ENCODE results near the gene ERCC8. TPM values are rescaled to one million over a fixed set of nuclear protein-coding genes. Genes with fewer than 3 reads are reported as not detected.

Gene ERCC8
- total and polyA plus RNA-seq, 2 donors, result 6.5 to 32.8 TPM

GRCh38 chr5:60842871-60843385 lies 101.9 kb downstream of the ERCC8 start:
- Histone ChIP-seq H3K27ac (ENCODE audit: low read depth) (no peak overlapping the region), H3K4me1 (ENCODE audit: insufficient read depth) (no peaks in the 10 kb centered on the region), H3K36me3 (ENCODE audit: insufficient read depth) (no peaks in the 10 kb centered on the region), H3K4me3 (ENCODE audit: low read depth, low read length) (peak overlapping the region; percentile 78)
- WGBS, result 8% methylated on average over 26 of the region's 26 CpGs
- DNase-seq (ENCODE audit: extremely low spot score), result no peak

GRCh38 chr5:60841361-60841760 lies 103.5 kb downstream of the ERCC8 start:
- WGBS, result 77% methylated on average over 2 of the region's 2 CpGs
- H3K27ac ChIP-seq (ENCODE audit: low read depth), result no peak overlapping the region
- H3K4me3 ChIP-seq (ENCODE audit: low read depth, low read length), result no peak overlapping the region

GRCh38 chr5:60836131-60836530 lies 108.7 kb downstream of the ERCC8 start:
- Histone ChIP-seq H3K27ac (ENCODE audit: low read depth) (no peak overlapping the region), H3K4me3 (ENCODE audit: low read depth, low read length) (no peak overlapping the region), H3K36me3 (ENCODE audit: insufficient read depth) (no peaks in the 10 kb centered on the region), H3K4me1 (ENCODE audit: insufficient read depth) (no peaks in the 10 kb centered on the region)
- DNase-seq (ENCODE audit: extremely low spot score), result no peak
- WGBS, result 33% methylated on average over 3 of the region's 3 CpGs

More at GRCh38 chr5:60841361-60841760, 103.5 kb downstream of the ERCC8 start:
- no peak for DNase-seq (ENCODE audit: extremely low spot score)
- Histone ChIP-seq H3K4me1 (ENCODE audit: insufficient read depth) (no peaks in the 10 kb centered on the region), H3K36me3 (ENCODE audit: insufficient read depth) (no peaks in the 10 kb centered on the region)

- Histone ChIP-seq H3K27ac (ENCODE audit: low read depth) (no peak overlapping the region), H3K4me1 (ENCODE audit: insufficient read depth) (no peaks in the 10 kb centered on the region), H3K36me3 (ENCODE audit: insufficient read depth) (no peaks in the 10 kb centered on the region), H3K4me3 (ENCODE audit: low read depth, low read length) (no peak overlapping the region)
- 61% methylated on average over 5 of the region's 5 CpGs for WGBS
- no peak for DNase-seq (ENCODE audit: extremely low spot score)
Observed at GRCh38 chr5:60835554-60835953, 109.3 kb downstream of the ERCC8 start.

GRCh38 chr5:60833520-60833919 lies 111.3 kb downstream of the ERCC8 start:
- Histone ChIP-seq H3K4me1 (ENCODE audit: insufficient read depth) (no peaks in the 10 kb centered on the region), H3K4me3 (ENCODE audit: low read depth, low read length) (no peak overlapping the region), H3K27ac (ENCODE audit: low read depth) (no peak overlapping the region), H3K36me3 (ENCODE audit: insufficient read depth) (no peaks in the 10 kb centered on the region)
- DNase-seq (ENCODE audit: extremely low spot score), result no peak

- H3K36me3 ChIP-seq (ENCODE audit: insufficient read depth), result no peaks in the 10 kb centered on the region
- no peak for DNase-seq (ENCODE audit: extremely low spot score)
- no peaks in the 10 kb centered on the region for H3K4me1 ChIP-seq (ENCODE audit: insufficient read depth)
- no peak overlapping the region for H3K4me3 ChIP-seq (ENCODE audit: low read depth, low read length)
- H3K27ac ChIP-seq (ENCODE audit: low read depth), result no peak overlapping the region
Observed at GRCh38 chr5:60830581-60831127, 114.2 kb downstream of the ERCC8 start.

GRCh38 chr5:60829490-60830266 lies 115.2 kb downstream of the ERCC8 start:
- Histone ChIP-seq H3K27ac (ENCODE audit: low read depth) (no peak overlapping the region), H3K4me1 (ENCODE audit: insufficient read depth) (no peaks in the 10 kb centered on the region), H3K36me3 (ENCODE audit: insufficient read depth) (no peaks in the 10 kb centered on the region), H3K4me3 (ENCODE audit: low read depth, low read length) (no peak overlapping the region)
- WGBS, result 76% methylated on average over 2 of the region's 2 CpGs
- DNase-seq (ENCODE audit: extremely low spot score), result no peak

- no peak for DNase-seq (ENCODE audit: extremely low spot score)
- WGBS, result 89% methylated on average over 1 of the region's 1 CpG
- no peaks in the 10 kb centered on the region for H3K36me3 ChIP-seq (ENCODE audit: insufficient read depth)
- no peak overlapping the region for H3K4me3 ChIP-seq (ENCODE audit: low read depth, low read length)
- H3K4me1 ChIP-seq (ENCODE audit: insufficient read depth), result no peaks in the 10 kb centered on the region
- no peak overlapping the region for H3K27ac ChIP-seq (ENCODE audit: low read depth)
Observed at GRCh38 chr5:60827201-60827600, 117.7 kb downstream of the ERCC8 start.

- Histone ChIP-seq H3K4me3 (ENCODE audit: low read depth, low read length) (no peak overlapping the region), H3K36me3 (ENCODE audit: insufficient read depth) (no peaks in the 10 kb centered on the region), H3K27ac (ENCODE audit: low read depth) (no peak overlapping the region), H3K4me1 (ENCODE audit: insufficient read depth) (no peaks in the 10 kb centered on the region)
- no peak for DNase-seq (ENCODE audit: extremely low spot score)
Observed at GRCh38 chr5:60826653-60827052, 118.2 kb downstream of the ERCC8 start.

Other genes with a start within 250 kb of the ERCC8 start
- 8.4 TPM for gene DEPDC1B, start 244.9 kb downstream of the ERCC8 start, total RNA-seq
- 0.23 TPM for gene DEPDC1B, start 244.9 kb downstream of the ERCC8 start, polyA plus RNA-seq
- gene ELOVL7, start 100.8 kb downstream of the ERCC8 start, total RNA-seq, result 2.6 TPM
- 3.3 TPM for gene ELOVL7, start 100.8 kb downstream of the ERCC8 start, polyA plus RNA-seq
- 23.8 TPM for gene NDUFAF2, start 135 bp upstream of the ERCC8 start, total RNA-seq
- gene NDUFAF2, start 135 bp upstream of the ERCC8 start, polyA plus RNA-seq, result 49.8 TPM
- 44.7 TPM for gene SMIM15, start 217.4 kb upstream of the ERCC8 start, total RNA-seq
- gene SMIM15, start 217.4 kb upstream of the ERCC8 start, polyA plus RNA-seq, result 33.9 TPM

Data from urinary bladder (tissue), 4 donors.